Astrocyte (in vitro differentiated cells and primary cell): ENCODE data around the gene SPSB2. TPM values are rescaled to one million over a fixed set of nuclear protein-coding genes. Genes with fewer than 3 reads are reported as not detected.
"Not testable (repeated sequence)": the region's sequence is repeated elsewhere in the genome, so short reads cannot be mapped to it uniquely, and the experiment has no call there.

ENCODE experiments used
- DNase-seq: peaks from one replicate; pipeline ENCODE4 v3.0.0-alpha.2; 2010; ENCODE audit warnings: low read depth
- FAIRE-seq: peaks from 2 replicates; lab custom pipeline; 2011; peaks lifted over from hg19 to GRCh38; lab: Jason Lieb, UNC
- H2AFZ ChIP-seq: 2 replicates; pipeline ENCODE4 v1.6.0; 2012; ENCODE audit warnings: low read depth, low read length, inconsistent platforms
- H3K27ac ChIP-seq: 2 replicates; pipeline ENCODE4 v1.5.1; 2011; ENCODE audit warnings: low read depth, low read length, inconsistent platforms
- H3K27me3 ChIP-seq: 2 replicates; pipeline ENCODE4 v1.6.0; 2011; ENCODE audit warnings: low read length, inconsistent platforms; ENCODE audit not compliant: insufficient read depth
- H3K36me3 ChIP-seq: 2 replicates; pipeline ENCODE4 v1.5.1; 2011; ENCODE audit warnings: low read length, inconsistent platforms; ENCODE audit not compliant: insufficient read depth
- H3K4me1 ChIP-seq: 2 replicates; pipeline ENCODE4 v1.5.1; 2011; ENCODE audit warnings: low read length, inconsistent platforms; ENCODE audit not compliant: insufficient read depth
- H3K4me2 ChIP-seq: 2 replicates; pipeline ENCODE4 v1.6.0; 2012; ENCODE audit warnings: low read length, inconsistent platforms
- H3K4me3 ChIP-seq: 2 replicates; pipeline ENCODE4 v1.5.1; 2011; ENCODE audit warnings: low read depth, mild to moderate bottlenecking, low read length, inconsistent platforms; ENCODE audit not compliant: insufficient read depth
- H3K79me2 ChIP-seq: 2 replicates; pipeline ENCODE4 v1.6.0; 2012; ENCODE audit warnings: mild to moderate bottlenecking, low read length, inconsistent platforms; ENCODE audit not compliant: insufficient read depth
- H3K9ac ChIP-seq: 2 replicates; pipeline ENCODE4 v1.6.0; 2012; ENCODE audit warnings: mild to moderate bottlenecking, low read length, inconsistent platforms
- H3K9me3 ChIP-seq: 2 replicates; pipeline ENCODE4 v1.5.1; 2012; ENCODE audit warnings: low read depth, mild to moderate bottlenecking, low read length, inconsistent platforms; ENCODE audit not compliant: insufficient read depth
- H4K20me1 ChIP-seq: 2 replicates; pipeline ENCODE4 v1.6.0; 2012; ENCODE audit warnings: low read length, inconsistent platforms; ENCODE audit not compliant: insufficient read depth
- H3K27ac Mint-ChIP-seq: one replicate; pipeline ENCODE4 v1.8.0; 2021; ENCODE audit warnings: mild to moderate bottlenecking, mixed read lengths; ENCODE audit not compliant: unreplicated experiment
- H3K27me3 Mint-ChIP-seq: one replicate; pipeline ENCODE4 v1.8.0; 2021; ENCODE audit warnings: low read depth, mixed read lengths; ENCODE audit not compliant: unreplicated experiment
- H3K36me3 Mint-ChIP-seq: one replicate; pipeline ENCODE4 v1.8.0; 2021; ENCODE audit warnings: low read depth, mixed read lengths; ENCODE audit not compliant: unreplicated experiment
- H3K4me1 Mint-ChIP-seq: one replicate; pipeline ENCODE4 v1.8.0; 2021; ENCODE audit warnings: low read depth, mixed read lengths; ENCODE audit not compliant: unreplicated experiment
- H3K4me3 Mint-ChIP-seq: one replicate; pipeline ENCODE4 v1.8.0; 2021; ENCODE audit warnings: mild to moderate bottlenecking, moderate library complexity, mixed read lengths; ENCODE audit not compliant: unreplicated experiment
- H3K9me3 Mint-ChIP-seq: one replicate; pipeline ENCODE4 v1.8.0; 2021; ENCODE audit warnings: mild to moderate bottlenecking, mixed read lengths; ENCODE audit not compliant: unreplicated experiment
- CTCF ChIP-seq: IDR thresholded peaks from 2 replicates; pipeline ENCODE4 v1.5.1; 2011; ENCODE audit warnings: low read depth, mild to moderate bottlenecking, inconsistent platforms, low read length, moderate library complexity; ENCODE audit not compliant: insufficient read depth
- EZH2 ChIP-seq: IDR thresholded peaks from 2 replicates; pipeline ENCODE4 v1.6.1; 2012; ENCODE audit warnings: mild to moderate bottlenecking, low read length, inconsistent platforms; ENCODE audit not compliant: insufficient read depth
- total RNA-seq: library from RNA; stranded (reverse); gene quantifications from 2 replicates; pipeline ENCODE4 v1.2.1, GENCODE V29; 2021

SPSB2 gene
- total RNA-seq, 1 donor from 2014 or later = 4.9 TPM

- Mint-ChIP-seq H3K36me3 (no peaks in the 10 kb centered on the region), H3K27ac (no peak overlapping the region), H3K4me1 (no peaks in the 10 kb centered on the region), H3K9me3 (no peaks in the 10 kb centered on the region), H3K27me3 (no peaks in the 10 kb centered on the region), H3K4me3 (no peak overlapping the region)
- Histone ChIP-seq H3K79me2 (no peaks in the 10 kb centered on the region), H3K9ac (no peak overlapping the region), H3K9me3 (no peaks in the 10 kb centered on the region), H3K36me3 (no peaks in the 10 kb centered on the region), H3K4me3 (no peak overlapping the region), H2AFZ (no peak overlapping the region), H3K4me2 (no peak overlapping the region), H3K27me3 (no peaks in the 10 kb centered on the region), H3K4me1 (no peaks in the 10 kb centered on the region), H4K20me1 (no peaks in the 10 kb centered on the region), H3K27ac (no peak overlapping the region)
- FAIRE-seq (no peak), DNase-seq (no peak)
- TF ChIP-seq EZH2 (no peak), CTCF (no peak)
Observed at GRCh38 chr12:6899427-6899826, 26.3 kb upstream of the SPSB2 start.

- Histone ChIP-seq H3K4me2 (no peak overlapping the region), H3K79me2 (no peaks in the 10 kb centered on the region), H3K36me3 (no peaks in the 10 kb centered on the region), H3K27me3 (no peaks in the 10 kb centered on the region), H3K9me3 (no peaks in the 10 kb centered on the region), H3K27ac (no peak overlapping the region), H3K4me3 (no peak overlapping the region), H3K9ac (no peak overlapping the region), H2AFZ (no peak overlapping the region), H3K4me1 (no peaks in the 10 kb centered on the region), H4K20me1 (no peaks in the 10 kb centered on the region)
- no peaks in the 10 kb centered on the region for H3K4me1 Mint-ChIP-seq
- H3K27ac Mint-ChIP-seq = no peak overlapping the region
- peaks cover 3% of the 10 kb centered on the region for H3K36me3 Mint-ChIP-seq
- TF ChIP-seq CTCF (no peak), EZH2 (no peak)
- H3K4me3 Mint-ChIP-seq = no peak overlapping the region
- H3K9me3 Mint-ChIP-seq = no peaks in the 10 kb centered on the region
- FAIRE-seq (no peak), DNase-seq (no peak)
- H3K27me3 Mint-ChIP-seq = no peaks in the 10 kb centered on the region
Observed at GRCh38 chr12:6896846-6897435, 23.8 kb upstream of the SPSB2 start.

DNA sequence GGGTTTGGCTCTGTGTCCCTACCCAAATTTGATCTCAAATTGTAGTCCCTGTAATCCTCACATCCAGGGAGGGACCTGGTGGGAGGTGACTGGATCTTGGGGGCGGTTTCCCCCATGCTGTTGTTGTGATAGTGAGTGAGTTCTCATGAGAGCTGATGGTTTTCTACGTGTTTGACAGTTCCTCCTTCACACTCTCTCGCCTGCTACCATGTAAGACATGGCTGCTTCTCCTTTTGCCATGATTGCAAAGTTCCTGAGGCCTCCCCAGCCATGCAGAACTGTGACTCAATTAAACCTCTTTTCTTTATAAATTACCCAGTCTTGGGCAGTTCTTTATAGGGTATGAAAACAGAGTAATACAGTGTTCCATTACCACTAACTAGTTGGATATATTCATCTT, 21.2 kb upstream of the SPSB2 start:
- no peak overlapping the region for H3K4me2 ChIP-seq
- Mint-ChIP-seq H3K4me1 (no peaks in the 10 kb centered on the region), H3K27me3 (no peaks in the 10 kb centered on the region), H3K4me3 (no peak overlapping the region), H3K36me3 (peaks cover 3% of the 10 kb centered on the region), H3K27ac (no peak overlapping the region), H3K9me3 (no peaks in the 10 kb centered on the region)
- H3K79me2 ChIP-seq = no peaks in the 10 kb centered on the region
- H3K36me3 ChIP-seq = no peaks in the 10 kb centered on the region
- DNase-seq = no peak
- no peaks in the 10 kb centered on the region for H3K27me3 ChIP-seq
- no peak for TF ChIP-seq CTCF
- H3K27ac ChIP-seq = no peak overlapping the region
- no peaks in the 10 kb centered on the region for H3K9me3 ChIP-seq
- peaks cover 12% of the 10 kb centered on the region for H3K4me1 ChIP-seq
- no peak overlapping the region for H2AFZ ChIP-seq
- FAIRE-seq = no peak
- no peak overlapping the region for H3K9ac ChIP-seq
- H3K4me3 ChIP-seq = no peak overlapping the region
- H4K20me1 ChIP-seq = no peaks in the 10 kb centered on the region

DNA sequence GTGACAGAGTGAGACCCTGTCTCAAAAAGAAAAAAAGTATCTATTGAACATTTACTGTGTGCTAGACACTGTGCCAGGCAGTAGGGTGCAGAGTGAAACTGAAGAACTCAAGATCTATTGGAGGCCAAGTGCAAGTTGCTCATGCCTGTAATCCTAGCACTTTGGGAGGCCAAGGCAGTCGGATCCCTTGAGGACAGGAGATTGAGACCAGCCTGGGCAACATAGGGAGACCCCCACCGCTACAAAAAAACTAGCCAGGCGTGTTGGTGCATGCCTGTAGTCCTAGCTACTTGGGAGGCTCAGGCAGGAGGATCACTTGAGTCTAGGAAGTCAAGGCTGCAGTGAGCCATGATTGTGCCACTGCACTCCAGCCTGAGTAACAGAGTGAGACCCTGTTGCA, 19.6 kb upstream of the SPSB2 start:
- not testable (repeated sequence) for H3K9me3 Mint-ChIP-seq, H3K36me3 Mint-ChIP-seq, H3K27ac ChIP-seq, FAIRE-seq, DNase-seq, H3K9ac ChIP-seq, H4K20me1 ChIP-seq, H3K27ac Mint-ChIP-seq, H3K79me2 ChIP-seq, H3K4me3 ChIP-seq, H3K4me1 Mint-ChIP-seq, H3K36me3 ChIP-seq, H3K27me3 ChIP-seq, H3K4me2 ChIP-seq, H3K4me3 Mint-ChIP-seq, H3K27me3 Mint-ChIP-seq, H2AFZ ChIP-seq, H3K9me3 ChIP-seq
- peaks cover 12% of the 10 kb centered on the region for H3K4me1 ChIP-seq
